Stimulated activated CD4-positive, alpha-beta T cell treated with anti-CD3 and anti-CD28 coated beads, TNF-alpha, amount 100 ng/mL, for 48 hours (primary cell): ENCODE measurements around the gene CETP.

Experiments
- DNase-seq, 3 donors: peaks; one replicate each; pipeline ENCODE4 v3.0.0-alpha.2; 2020; ENCODE audit warnings: low read depth in 3 of 3

The CETP gene, protein sequence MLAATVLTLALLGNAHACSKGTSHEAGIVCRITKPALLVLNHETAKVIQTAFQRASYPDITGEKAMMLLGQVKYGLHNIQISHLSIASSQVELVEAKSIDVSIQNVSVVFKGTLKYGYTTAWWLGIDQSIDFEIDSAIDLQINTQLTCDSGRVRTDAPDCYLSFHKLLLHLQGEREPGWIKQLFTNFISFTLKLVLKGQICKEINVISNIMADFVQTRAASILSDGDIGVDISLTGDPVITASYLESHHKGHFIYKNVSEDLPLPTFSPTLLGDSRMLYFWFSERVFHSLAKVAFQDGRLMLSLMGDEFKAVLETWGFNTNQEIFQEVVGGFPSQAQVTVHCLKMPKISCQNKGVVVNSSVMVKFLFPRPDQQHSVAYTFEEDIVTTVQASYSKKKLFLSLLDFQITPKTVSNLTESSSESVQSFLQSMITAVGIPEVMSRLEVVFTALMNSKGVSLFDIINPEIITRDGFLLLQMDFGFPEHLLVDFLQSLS

GRCh38 chr16:56961851-56962281 lies at the start of gene CETP:
Gene CETP, plus strand, starts transcription at chr16:56961950. Its CDS starts 30 bp downstream, at chr16:56961980.
- DNase-seq, result no peak

GRCh38 chr16:56912746-56913708 lies 48.7 kb upstream of the CETP start:
- DNase-seq, result no peak

GRCh38 chr16:56914896-56915295 lies 46.9 kb upstream of the CETP start:
- DNase-seq, result no peak

- no peak for DNase-seq
These were observed 46.2 kb upstream of the CETP start for GRCh38 chr16:56915336-56916119.

DNA sequence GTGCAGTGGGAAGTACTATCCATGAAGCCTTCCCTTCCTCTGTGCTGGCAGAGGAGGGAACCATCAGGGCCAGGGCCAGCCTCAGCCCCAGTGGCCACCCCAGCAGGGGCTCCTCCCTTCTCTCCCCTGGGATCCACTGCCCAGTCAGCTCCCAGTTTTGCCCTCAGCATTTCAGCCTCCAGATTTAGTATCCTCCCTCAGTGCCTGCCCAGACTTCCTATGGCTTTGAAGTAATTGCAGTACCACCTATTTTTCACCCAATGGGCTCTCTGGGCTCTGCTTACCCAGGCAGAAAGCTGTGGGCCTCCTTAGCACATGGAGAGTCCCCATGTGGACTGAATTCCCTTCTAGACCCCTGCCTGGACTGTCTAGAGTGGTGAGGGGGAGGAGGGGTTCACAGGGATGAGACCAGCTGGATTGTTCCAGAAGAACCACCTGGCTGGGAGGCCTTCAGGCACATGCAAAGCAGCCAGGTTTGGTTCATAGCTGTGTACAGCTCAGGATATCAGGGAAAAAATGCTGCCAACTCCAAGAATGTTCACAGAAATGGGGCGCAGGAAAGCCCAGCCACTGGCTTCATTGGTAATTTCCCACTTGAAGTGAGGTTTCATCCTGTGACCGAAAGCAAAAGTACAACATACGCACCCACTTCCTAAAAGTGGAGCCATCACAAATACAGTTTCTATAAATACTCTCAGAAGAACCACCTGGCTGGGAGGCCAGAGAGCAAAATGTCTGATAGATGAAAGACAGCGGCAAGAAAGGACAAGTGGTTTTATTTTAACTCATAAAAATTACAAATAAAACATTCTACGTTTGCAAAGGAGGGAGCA lies 45.0 kb upstream of the CETP start:
- DNase-seq, result no peak

GRCh38 chr16:56918467-56919012 lies 43.2 kb upstream of the CETP start:
- no peak for DNase-seq

GRCh38 chr16:56919099-56919800 lies 42.5 kb upstream of the CETP start:
- no peak for DNase-seq

DNA sequence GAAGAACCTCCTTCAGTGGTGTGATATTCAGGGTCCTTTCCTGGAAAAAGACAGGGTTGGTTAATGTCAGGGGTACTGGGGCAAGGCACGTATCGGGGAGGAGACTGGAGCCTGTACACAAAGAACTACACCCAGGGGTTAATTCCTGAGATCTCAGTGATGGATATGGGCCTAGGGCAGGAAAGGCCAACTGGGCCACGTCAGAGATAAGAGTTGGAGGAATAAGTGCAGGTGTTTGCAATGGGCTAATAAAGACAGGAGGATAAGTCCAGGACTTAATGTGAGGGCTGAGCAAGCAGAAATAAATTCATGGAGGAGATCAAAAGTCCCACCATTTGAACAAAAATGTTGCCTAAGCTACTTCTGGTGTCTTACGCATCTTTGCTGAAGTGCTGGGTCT lies 40.2 kb upstream of the CETP start:
- DNase-seq, result no peak

DNA sequence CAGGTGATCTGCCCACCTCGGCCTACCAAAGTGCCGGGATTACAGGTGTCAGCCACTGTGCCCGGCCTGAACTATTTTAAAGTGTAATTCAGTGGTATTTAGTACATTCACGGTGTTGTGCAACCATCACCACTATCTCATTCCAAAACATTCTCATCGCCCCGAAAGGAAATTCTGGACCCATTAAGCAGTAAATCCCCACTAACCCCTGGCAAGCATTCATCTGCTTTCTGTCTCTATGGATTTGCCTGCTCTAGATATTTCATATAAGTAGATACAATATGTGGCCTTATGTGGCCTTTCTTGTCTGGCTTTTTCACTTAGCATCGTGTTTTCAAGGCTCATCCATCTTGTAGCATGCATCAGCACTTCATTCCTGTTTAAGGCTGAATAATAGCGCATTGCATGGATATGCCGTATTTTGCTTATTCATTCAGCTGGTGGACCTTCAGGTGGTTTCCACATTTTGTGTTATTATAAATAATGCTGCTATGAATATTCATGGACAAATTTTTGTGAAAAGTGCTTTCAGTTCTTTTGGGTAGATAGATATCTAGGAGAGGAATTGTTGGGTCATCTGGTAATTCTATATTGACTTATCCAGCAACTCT lies 38.2 kb upstream of the CETP start:
- DNase-seq, result no peak

GRCh38 chr16:56927471-56927870 lies 34.3 kb upstream of the CETP start:
- DNase-seq, result no peak

GRCh38 chr16:56929639-56930038 lies 32.1 kb upstream of the CETP start:
- no peak for DNase-seq

DNA sequence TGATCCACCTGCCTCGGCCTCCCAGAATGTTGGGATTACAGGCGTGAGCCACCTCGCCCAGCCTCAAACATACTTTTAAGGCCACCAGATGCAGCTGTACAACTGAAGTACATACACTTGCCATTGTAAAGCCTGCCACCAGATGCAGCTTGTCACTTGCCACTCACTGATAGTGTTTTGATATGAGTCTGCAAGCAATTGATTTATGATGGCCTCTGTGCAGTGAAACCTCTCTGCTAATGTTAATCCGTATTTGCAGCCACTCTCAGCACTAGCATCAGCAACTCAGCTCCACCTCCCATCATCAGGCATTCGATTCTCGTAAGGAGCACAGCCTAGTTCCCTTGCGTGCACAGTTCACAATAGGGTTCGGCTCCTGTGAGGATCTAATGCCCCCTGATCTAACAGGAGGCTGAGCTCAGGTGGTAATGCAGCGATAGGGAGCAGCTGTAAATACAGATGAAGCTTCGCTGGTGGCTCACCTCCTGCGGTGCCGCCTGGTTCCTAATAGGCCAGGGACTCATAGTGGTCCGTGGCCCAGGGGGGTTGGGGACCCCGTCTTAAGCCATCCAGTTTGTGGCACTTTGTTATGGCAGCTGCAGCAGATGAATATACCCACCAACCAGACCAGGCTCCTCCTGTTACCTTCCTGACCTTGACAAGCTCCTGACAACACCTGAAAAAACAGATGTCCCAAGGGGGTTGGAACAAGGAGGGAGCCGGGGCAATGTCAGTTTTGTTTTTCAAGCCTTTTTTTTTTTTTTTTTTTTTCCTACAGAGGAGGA lies 31.1 kb upstream of the CETP start:
- DNase-seq, result no peak

- no peak for DNase-seq
These were observed 30.4 kb upstream of the CETP start for GRCh38 chr16:56931271-56931891.

DNA sequence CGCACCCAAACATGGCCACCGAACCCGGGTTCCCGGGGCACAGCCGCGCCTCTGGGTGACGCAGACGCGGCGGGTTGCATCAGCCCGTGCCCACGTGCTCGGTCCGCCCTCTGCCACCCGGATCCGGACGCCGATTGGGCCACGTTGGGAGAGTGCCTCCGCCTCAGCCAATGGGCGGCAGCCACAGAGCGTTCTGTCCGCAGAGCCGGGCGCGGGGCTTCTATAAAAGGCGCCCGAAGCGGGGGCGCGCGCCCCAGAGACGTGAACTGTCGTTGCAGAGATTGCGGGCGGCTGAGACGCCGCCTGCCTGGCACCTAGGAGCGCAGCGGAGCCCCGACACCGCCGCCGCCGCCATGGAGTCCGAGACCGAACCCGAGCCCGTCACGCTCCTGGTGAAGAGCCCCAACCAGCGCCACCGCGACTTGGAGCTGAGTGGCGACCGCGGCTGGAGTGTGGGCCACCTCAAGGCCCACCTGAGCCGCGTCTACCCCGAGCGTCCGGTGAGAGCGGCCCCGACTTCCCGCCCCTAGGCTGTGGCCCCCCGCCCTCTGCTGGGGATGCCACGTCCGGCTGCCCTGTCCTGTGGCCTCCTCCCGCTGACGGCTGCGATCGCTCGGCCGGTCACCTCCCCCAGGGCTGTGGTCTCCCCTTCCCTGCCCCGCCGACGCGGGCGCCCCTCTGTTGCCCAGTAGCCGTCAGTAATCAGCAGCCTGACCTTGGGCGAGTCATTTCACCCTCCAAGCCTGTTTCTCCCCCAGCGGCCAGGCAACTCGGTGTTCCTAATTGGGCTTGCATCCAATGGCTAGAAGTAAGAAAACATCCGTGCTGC lies 29.6 kb upstream of the CETP start, which contains the start of gene HERPUD1:
TSS of gene HERPUD1 (plus strand) at position 251 of the 829 bp plus-strand sequence. CDS start at position 354, 103 bp downstream.
- peak; percentile 98 to 99 (median 98) for DNase-seq

- DNase-seq, result no peak
These were observed 28.8 kb upstream of the CETP start for GRCh38 chr16:56932721-56933619.
